HG03108 (cell line): ENCODE results near the gene YPEL3.

ENCODE experiments used
- ATAC-seq: cut with Tn5 transposase; IDR thresholded peaks from one replicate; pipeline ENCODE4 v1.9.1; 2021; ENCODE audit warnings: moderate library complexity; ENCODE audit not compliant: unreplicated experiment

The YPEL3 gene

GRCh38 chr16:30091474-30092372 lies 4.3 kb downstream of the YPEL3 start, which contains the start of gene TBX6:
Gene TBX6, minus strand, starts transcription at chr16:30091924. Its CDS starts 731 bp downstream, at chr16:30091193.
- peak; percentile 59 for ATAC-seq

- no peak for ATAC-seq
These were observed 5.2 kb downstream of the YPEL3 start for GRCh38 chr16:30090610-30091331.

- no peak for ATAC-seq
These were observed 7.0 kb downstream of the YPEL3 start for GRCh38 chr16:30088832-30089624.

GRCh38 chr16:30088237-30088831 lies 7.7 kb downstream of the YPEL3 start:
- ATAC-seq, result no peak

GRCh38 chr16:30087181-30087898 lies 8.7 kb downstream of the YPEL3 start:
- ATAC-seq, result no peak

- no peak for ATAC-seq
These were observed 9.5 kb downstream of the YPEL3 start for GRCh38 chr16:30086291-30087140.

- ATAC-seq, result no peak
These were observed 10.2 kb downstream of the YPEL3 start for GRCh38 chr16:30085820-30086219.

GRCh38 chr16:30085247-30085646 lies 10.8 kb downstream of the YPEL3 start:
- no peak for ATAC-seq

- ATAC-seq, result no peak
These were observed 11.2 kb downstream of the YPEL3 start for GRCh38 chr16:30084816-30085159.

- ATAC-seq, result no peak
These were observed 11.8 kb downstream of the YPEL3 start for GRCh38 chr16:30084096-30084815.

GRCh38 chr16:30083216-30084055 lies 12.6 kb downstream of the YPEL3 start:
- no peak for ATAC-seq

- no peak for ATAC-seq
These were observed 13.4 kb downstream of the YPEL3 start for GRCh38 chr16:30082545-30083090.

GRCh38 chr16:30079480-30079879 lies 16.5 kb downstream of the YPEL3 start:
- no peak for ATAC-seq

GRCh38 chr16:30078744-30079143 lies 17.3 kb downstream of the YPEL3 start:
- no peak for ATAC-seq

- ATAC-seq, result no peak
These were observed 18.4 kb downstream of the YPEL3 start for GRCh38 chr16:30077656-30078055.

- ATAC-seq, result no peak
These were observed 19.7 kb downstream of the YPEL3 start for GRCh38 chr16:30076276-30076791.
